Measurements from ENCODE around the gene CDC14B. TPM values are rescaled to one million over a fixed set of nuclear protein-coding genes. Genes with fewer than 3 reads are reported as not detected.
"Not testable (repeated sequence)": the region's sequence is repeated elsewhere in the genome, so short reads cannot be mapped to it uniquely, and the experiment has no call there.

CDC14B gene
- total RNA-seq, 1 experiment from 2014 or later: 38.5 TPM

GRCh38 chr9:96616817-96617438, 2.7 kb downstream of the CDC14B start:
- DNase-seq: no peak
- Histone ChIP-seq H3K36me3 (replicated peaks; ENCODE audit: control insufficient read depth, insufficient read depth, low read length) (no peaks in the 10 kb centered on the region), H3K4me3 (ENCODE audit: insufficient read depth, low read depth, low read length) (no peak overlapping the region), H3K27me3 (ENCODE audit: control insufficient read depth, insufficient read depth, low read length) (peaks cover 11% of the 10 kb centered on the region)

DNA sequence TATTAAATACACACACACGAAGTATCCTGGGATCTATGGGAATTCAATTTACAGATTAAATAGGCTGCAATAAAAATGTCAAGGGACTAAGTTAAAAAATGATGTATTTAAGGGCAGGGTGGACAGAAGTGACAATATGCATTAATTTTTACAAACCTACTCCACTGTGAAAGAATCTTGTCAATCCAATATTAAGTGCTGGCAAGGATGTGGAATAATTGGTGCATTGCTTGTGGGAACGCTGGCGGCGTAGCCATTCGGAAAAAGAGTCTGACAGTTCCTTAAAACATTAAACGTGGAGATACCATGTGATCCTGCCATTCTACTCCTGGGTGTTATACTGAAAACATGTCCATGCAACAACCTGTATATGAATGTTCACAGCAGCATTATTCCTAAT, 4.2 kb downstream of the CDC14B start:
- Histone ChIP-seq H3K27me3 (ENCODE audit: control insufficient read depth, insufficient read depth, low read length) (peaks cover 11% of the 10 kb centered on the region), H3K4me3 (ENCODE audit: insufficient read depth, low read depth, low read length) (no peak overlapping the region), H3K36me3 (replicated peaks; ENCODE audit: control insufficient read depth, insufficient read depth, low read length) (no peaks in the 10 kb centered on the region)
- no peak for DNase-seq

GRCh38 chr9:96614664-96615063, 5.0 kb downstream of the CDC14B start:
- H3K4me3 ChIP-seq (ENCODE audit: insufficient read depth, low read depth, low read length); DNase-seq; H3K36me3 ChIP-seq (replicated peaks; ENCODE audit: control insufficient read depth, insufficient read depth, low read length): not testable (repeated sequence)
- peaks cover 11% of the 10 kb centered on the region for H3K27me3 ChIP-seq (ENCODE audit: control insufficient read depth, insufficient read depth, low read length)

- no peak for DNase-seq
- Histone ChIP-seq H3K36me3 (replicated peaks; ENCODE audit: control insufficient read depth, insufficient read depth, low read length) (no peaks in the 10 kb centered on the region), H3K4me3 (ENCODE audit: insufficient read depth, low read depth, low read length) (no peak overlapping the region), H3K27me3 (ENCODE audit: control insufficient read depth, insufficient read depth, low read length) (peaks cover 3% of the 10 kb centered on the region)
These were observed 6.6 kb downstream of the CDC14B start for GRCh38 chr9:96612966-96613589.

- no peaks in the 10 kb centered on the region for H3K27me3 ChIP-seq (ENCODE audit: control insufficient read depth, insufficient read depth, low read length)
- no peak overlapping the region for H3K4me3 ChIP-seq (ENCODE audit: insufficient read depth, low read depth, low read length)
- DNase-seq: peak; percentile 36
- H3K36me3 ChIP-seq (replicated peaks; ENCODE audit: control insufficient read depth, insufficient read depth, low read length): no peaks in the 10 kb centered on the region
These were observed 7.3 kb downstream of the CDC14B start for GRCh38 chr9:96612105-96612965.

DNA sequence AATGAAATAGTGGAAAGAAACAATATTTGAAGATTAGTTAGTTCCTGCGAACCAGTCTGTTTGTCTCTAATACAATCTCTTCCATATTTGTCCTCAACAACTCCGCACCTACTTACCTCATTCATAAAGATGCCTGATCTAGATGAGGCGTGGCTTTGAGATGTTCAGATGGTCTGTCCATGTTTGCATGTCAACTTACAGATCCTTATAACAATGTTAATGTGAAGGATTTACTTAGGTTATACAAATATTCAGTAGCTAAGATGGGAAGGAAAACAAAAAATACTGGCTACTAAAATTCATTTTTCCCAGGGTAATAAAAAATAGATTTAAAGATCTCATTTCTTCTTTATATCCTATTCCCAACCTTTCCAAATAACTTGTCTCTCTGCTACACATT, 8.3 kb downstream of the CDC14B start:
- Histone ChIP-seq H3K27me3 (ENCODE audit: control insufficient read depth, insufficient read depth, low read length) (no peaks in the 10 kb centered on the region), H3K36me3 (replicated peaks; ENCODE audit: control insufficient read depth, insufficient read depth, low read length) (no peaks in the 10 kb centered on the region), H3K4me3 (ENCODE audit: insufficient read depth, low read depth, low read length) (no peak overlapping the region)
- no peak for DNase-seq

DNA sequence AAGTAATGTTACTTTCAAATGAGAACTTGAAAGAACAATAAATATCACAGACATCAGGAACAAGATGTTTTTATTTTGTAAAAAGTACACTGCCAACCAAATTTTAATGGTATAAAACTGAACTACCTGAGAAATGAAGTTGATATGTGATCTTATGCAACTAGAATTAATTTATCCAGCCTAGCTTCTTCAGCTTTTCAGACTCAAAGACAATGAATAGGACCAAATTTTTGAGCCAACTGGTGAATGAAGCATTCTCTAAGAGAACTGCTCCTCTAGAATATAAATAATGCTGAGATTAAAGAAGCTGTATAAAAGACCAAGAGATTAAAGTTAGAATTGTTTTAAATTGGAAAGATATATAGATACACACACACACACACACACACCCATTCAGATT, 9.9 kb downstream of the CDC14B start:
- Histone ChIP-seq H3K4me3 (ENCODE audit: insufficient read depth, low read depth, low read length) (no peak overlapping the region), H3K27me3 (ENCODE audit: control insufficient read depth, insufficient read depth, low read length) (no peaks in the 10 kb centered on the region), H3K36me3 (replicated peaks; ENCODE audit: control insufficient read depth, insufficient read depth, low read length) (no peaks in the 10 kb centered on the region)
- DNase-seq: no peak

GRCh38 chr9:96607971-96608370, 11.7 kb downstream of the CDC14B start:
- Histone ChIP-seq H3K27me3 (ENCODE audit: control insufficient read depth, insufficient read depth, low read length) (no peaks in the 10 kb centered on the region), H3K4me3 (ENCODE audit: insufficient read depth, low read depth, low read length) (no peak overlapping the region), H3K36me3 (replicated peaks; ENCODE audit: control insufficient read depth, insufficient read depth, low read length) (no peaks in the 10 kb centered on the region)
- DNase-seq: no peak

- Histone ChIP-seq H3K4me3 (ENCODE audit: insufficient read depth, low read depth, low read length) (no peak overlapping the region), H3K36me3 (replicated peaks; ENCODE audit: control insufficient read depth, insufficient read depth, low read length) (no peaks in the 10 kb centered on the region), H3K27me3 (ENCODE audit: control insufficient read depth, insufficient read depth, low read length) (no peaks in the 10 kb centered on the region)
- no peak for DNase-seq
These were observed 14.3 kb downstream of the CDC14B start for GRCh38 chr9:96605328-96605727.

DNA sequence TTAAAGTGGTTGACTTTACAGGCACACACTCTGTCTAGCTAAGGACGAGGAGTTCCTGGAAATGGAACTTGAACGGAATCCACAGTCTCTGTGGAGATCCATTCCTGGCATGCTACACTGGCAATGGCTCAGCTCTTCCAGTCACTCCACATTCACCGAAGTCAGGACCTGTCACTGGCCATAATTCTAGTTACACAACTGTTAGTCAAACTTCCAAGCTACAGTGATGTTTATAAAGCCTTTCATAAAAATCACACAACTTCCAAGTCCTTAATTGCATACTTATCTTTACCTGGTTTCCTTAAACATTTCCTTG, 15.7 kb downstream of the CDC14B start:
- DNase-seq: no peak

GRCh38 chr9:96603305-96604003, 16.2 kb downstream of the CDC14B start:
- Histone ChIP-seq H3K4me3 (ENCODE audit: insufficient read depth, low read depth, low read length) (no peak overlapping the region), H3K36me3 (replicated peaks; ENCODE audit: control insufficient read depth, insufficient read depth, low read length) (no peaks in the 10 kb centered on the region), H3K27me3 (ENCODE audit: control insufficient read depth, insufficient read depth, low read length) (no peaks in the 10 kb centered on the region)
- DNase-seq: no peak

More for the DNA sequence above, 15.7 kb downstream of the CDC14B start:
- Histone ChIP-seq H3K36me3 (replicated peaks; ENCODE audit: control insufficient read depth, insufficient read depth, low read length) (no peaks in the 10 kb centered on the region), H3K27me3 (ENCODE audit: control insufficient read depth, insufficient read depth, low read length) (no peaks in the 10 kb centered on the region), H3K4me3 (ENCODE audit: insufficient read depth, low read depth, low read length) (no peak overlapping the region)

- no peak for DNase-seq
- no peak overlapping the region for H3K4me3 ChIP-seq (ENCODE audit: insufficient read depth, low read depth, low read length)
These were observed 20.3 kb downstream of the CDC14B start for GRCh38 chr9:96599298-96599697.

GRCh38 chr9:96596601-96597111, 23.0 kb downstream of the CDC14B start:
- no peak for DNase-seq
- Histone ChIP-seq H3K27me3 (ENCODE audit: control insufficient read depth, insufficient read depth, low read length) (no peaks in the 10 kb centered on the region), H3K4me3 (ENCODE audit: insufficient read depth, low read depth, low read length) (no peak overlapping the region), H3K36me3 (replicated peaks; ENCODE audit: control insufficient read depth, insufficient read depth, low read length) (no peaks in the 10 kb centered on the region)

More at GRCh38 chr9:96599298-96599697, 20.3 kb downstream of the CDC14B start:
- H3K36me3 ChIP-seq (replicated peaks; ENCODE audit: control insufficient read depth, insufficient read depth, low read length): no peaks in the 10 kb centered on the region
- no peaks in the 10 kb centered on the region for H3K27me3 ChIP-seq (ENCODE audit: control insufficient read depth, insufficient read depth, low read length)
